ENCODE results near the gene MARCO. TPM values are rescaled to one million over a fixed set of nuclear protein-coding genes. Genes with fewer than 3 reads are reported as not detected.

The MARCO gene
- total and polyA plus RNA-seq, 2 of the 8 experiments (the other 6 are each of a cell fraction or from before 2014, with no cell fraction given): not detected

DNA sequence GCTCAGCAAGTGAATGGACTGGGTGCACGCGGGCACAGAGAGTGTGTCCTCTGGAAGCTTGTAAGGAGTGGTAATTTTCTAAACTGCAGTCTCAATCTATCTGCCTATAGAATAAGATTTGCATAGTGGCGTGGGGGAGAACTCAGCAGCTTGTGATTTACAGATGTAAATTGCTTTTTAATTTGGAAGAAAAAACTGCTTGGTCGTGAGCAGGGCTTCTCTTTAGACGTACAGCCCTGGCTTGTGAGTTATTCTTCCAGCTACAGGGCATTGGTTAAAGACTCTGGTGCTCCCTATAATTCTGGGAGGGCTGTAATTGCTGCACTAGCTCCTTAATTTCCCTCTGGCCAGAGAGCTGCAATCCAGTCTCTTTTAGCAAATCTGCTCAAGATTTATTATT, 84.9 kb downstream of the MARCO start:
- Histone ChIP-seq H3K27ac (ENCODE audit: low read depth, low read length) (no peak overlapping the region), H3K56ac (replicated peaks; ENCODE audit: insufficient read length, low read depth, low read length) (no peak overlapping the region), H2AK5ac (ENCODE audit: low read depth, low read length) (no peak overlapping the region), H4K5ac (ENCODE audit: insufficient read length, low read depth, low read length) (no peak overlapping the region), H3K4ac (replicated peaks; ENCODE audit: insufficient read length, low read depth, low read length) (no peak overlapping the region), H3K23ac (ENCODE audit: insufficient read length) (no peak overlapping the region), H3K14ac (ENCODE audit: insufficient read length) (no peak overlapping the region), H2BK5ac (ENCODE audit: low read depth, low read length) (no peak overlapping the region), H3K27me3 (replicated peaks in 1 of 4; ENCODE audit: control insufficient read depth in 3 of 4, extremely low read depth in 1 of 4, insufficient read depth in 3 of 4, low read length in 3 of 4) (no peaks in the 10 kb centered on the region), H4K8ac (ENCODE audit: extremely low read depth, insufficient read depth, low read length) (no peak overlapping the region), H2BK20ac (ENCODE audit: low read length) (no peak overlapping the region), H3K9ac (replicated peaks in 1 of 4; ENCODE audit: extremely low read depth in 1 of 4, low read depth in 3 of 4, low read length in 3 of 4) (no peak overlapping the region), H2BK15ac (ENCODE audit: low read length) (no peak overlapping the region), H3K4me2 (ENCODE audit: insufficient read depth in 1 of 2, low read depth in 2 of 2, low read length in 2 of 2) (no peak overlapping the region), H4K91ac (replicated peaks; ENCODE audit: insufficient read length, low read length) (no peak overlapping the region), H3K18ac (ENCODE audit: extremely low read depth, low read length) (no peak overlapping the region), H3K9me3 (ENCODE audit: insufficient read depth in 2 of 2, low read depth in 1 of 2, low read length in 1 of 2) (peaks cover 5% of the 10 kb centered on the region in 2 experiments; a peak in 2 of 4 replicates), H4K20me1 (replicated peaks in 1 of 2; ENCODE audit: control insufficient read depth in 1 of 2, insufficient read depth in 2 of 2, low read length in 2 of 2) (no peaks in the 10 kb centered on the region), H3K4me3 (ENCODE audit: extremely low read depth in 1 of 4, insufficient read depth in 2 of 4, low read depth in 3 of 4, low read length in 4 of 4) (no peak overlapping the region), H3K36me3 (ENCODE audit: control insufficient read depth in 2 of 4, insufficient read depth in 4 of 4, low read length in 3 of 4) (no peaks in the 10 kb centered on the region), H3K23me2 (ENCODE audit: low read depth, low read length) (no peaks in the 10 kb centered on the region), H3K4me1 (replicated peaks in 1 of 4; ENCODE audit: control insufficient read depth in 3 of 4, insufficient read depth in 4 of 4, low read length in 3 of 4) (no peaks in the 10 kb centered on the region; a peak in 1 of 7 replicates), H2BK120ac (replicated peaks; ENCODE audit: low read depth, low read length) (no peak overlapping the region), H3K79me1 (ENCODE audit: low read depth, low read length) (no peaks in the 10 kb centered on the region), H2AFZ (ENCODE audit: low read length) (no peak overlapping the region), H2BK12ac (ENCODE audit: low read depth, low read length) (no peak overlapping the region), H3K79me2 (ENCODE audit: control insufficient read depth in 1 of 2, insufficient read depth in 2 of 2, low read length in 2 of 2) (no peaks in the 10 kb centered on the region)
- no peak for TF ChIP-seq POLR2AphosphoS5 (IDR thresholded peaks at IDR 0.05; ENCODE audit: low read depth, low read length)
- TF ChIP-seq SAP30 (IDR thresholded peaks at IDR 0.05; ENCODE audit: insufficient read depth, insufficient replicate concordance, low read length): no peak
- no peak for TF ChIP-seq TAF7 (optimal IDR thresholded peaks at IDR 0.05; ENCODE audit: borderline replicate concordance, low read depth, low read length)
- no peak for TF ChIP-seq SIN3A (conservative IDR thresholded peaks at IDR 0.05 in 1 of 2, IDR thresholded peaks at IDR 0.05 in 1 of 2; ENCODE audit: low read depth in 1 of 2, low read length in 2 of 2)
- TF ChIP-seq CHD1 (IDR thresholded peaks at IDR 0.05; ENCODE audit: low read depth, low read length): no peak
- ChIA-PET CTCF (ENCODE audit: partially characterized antibody) (interaction anchor here (0.8 to 9.1 kb wide), 27 partner anchors 8 to 744 kb away, joined by 3 to 64 read pairs (median 5); no protein-coding TSS in a partner anchor), POLR2A (ENCODE audit: partially characterized antibody) (interaction anchor here (0.6 to 1.2 kb wide), 2 partner anchors 15 to 167 kb away, joined by 3 to 4 read pairs; no protein-coding TSS in a partner anchor)
- peak in 1 of 2 experiments; percentile 22 for DNase-seq (ENCODE audit: low read depth in 1 of 2, low spot score in 2 of 2)
- no peak for FAIRE-seq
- WGBS, 2 experiments (ENCODE audit: extremely low coverage in 1 of 2, insufficient coverage in 1 of 2, insufficient read length in 1 of 2, insufficient replicate concordance in 2 of 2, low coverage in 1 of 2, low lambda C conversion rate in 2 of 2, missing lambda C conversion rate in 1 of 2): 87% methylated on average over 5 of the region's 5 CpGs; no CpG with 5 or more reads in 1 of the 2 experiments

All from H1 (cell line).